GM12874 (cell line): ENCODE measurements around the gene FBL.

ENCODE experiments used
- CTCF ChIP-seq: IDR thresholded peaks from 2 replicates; pipeline ENCODE4 v1.5.1; 2011; ENCODE audit warnings: low read depth, mild to moderate bottlenecking, control low read depth, low read length, moderate library complexity; ENCODE audit not compliant: insufficient read depth

The FBL gene

GRCh38 chr19:39825093-39825463, 21.1 kb downstream of the FBL start:
- TF ChIP-seq CTCF, result no peak

GRCh38 chr19:39824143-39825092, 21.8 kb downstream of the FBL start:
- TF ChIP-seq CTCF, result no peak

- no peak for TF ChIP-seq CTCF
These were observed 22.5 kb downstream of the FBL start for GRCh38 chr19:39823686-39824085.

- TF ChIP-seq CTCF, result no peak
These were observed 25.5 kb downstream of the FBL start for GRCh38 chr19:39820696-39821095.

- TF ChIP-seq CTCF, result no peak
These were observed 26.4 kb downstream of the FBL start for GRCh38 chr19:39819786-39820185.

GRCh38 chr19:39818626-39819097, 27.5 kb downstream of the FBL start:
- TF ChIP-seq CTCF, result no peak

- TF ChIP-seq CTCF, result no peak
These were observed 28.2 kb downstream of the FBL start for GRCh38 chr19:39817888-39818561.
